Lower lobe of right lung (tissue), 2 donors: ENCODE results near the gene PLD5. TPM values are rescaled to one million over a fixed set of nuclear protein-coding genes. Genes with fewer than 3 reads are reported as not detected.
"Not testable (repeated sequence)": the region's sequence is repeated elsewhere in the genome, so short reads cannot be mapped to it uniquely, and the experiment has no call there.

ENCODE experiments used
- ATAC-seq, 2 donors: fragments of 200-7000 bp; cut with Tn5 transposase; one replicate each; pipeline ENCODE4 v1.9.1; 2020 to 2022; ENCODE audit warnings: mild to moderate bottlenecking in 2 of 2, moderate library complexity in 2 of 2
- DNase-seq: peaks from one replicate; pipeline ENCODE4 v3.0.0-alpha.2; 2020
- H3K27ac ChIP-seq: fragments of 200-600 bp; one replicate; pipeline ENCODE4 v1.8.0; 2022
- H3K27me3 ChIP-seq: fragments of 200-600 bp; one replicate; pipeline ENCODE4 v1.8.0; 2022; ENCODE audit warnings: low read depth
- H3K36me3 ChIP-seq: fragments of 200-600 bp; one replicate; pipeline ENCODE4 v1.8.0; 2022; ENCODE audit warnings: mild to moderate bottlenecking
- H3K4me1 ChIP-seq: fragments of 200-600 bp; one replicate; pipeline ENCODE4 v1.8.0; 2022
- H3K4me3 ChIP-seq: fragments of 200-600 bp; one replicate; pipeline ENCODE4 v1.8.0; 2022; ENCODE audit warnings: mild to moderate bottlenecking
- H3K9me3 ChIP-seq: fragments of 200-600 bp; one replicate; pipeline ENCODE4 v1.8.0; 2022
- intact Hi-C: fragments of 100-400 bp; cut with DNase I; formaldehyde crosslinking; loops from one replicate; pipeline ENCODE4 v1.11.0; 2022
- total RNA-seq: library from RNA; stranded (reverse); fragmentation: NEBNext Ultra II Directional; extraction: Animal tissue kit (Norgen Biotek cat#: 25700); gene quantifications from one replicate; pipeline ENCODE4 v1.2.1, GENCODE V29; 2021
- TF ChIP-seq, protein P1 (sequence below): fragments of 200-600 bp; IDR thresholded peaks from one replicate; pipeline ENCODE4 v1.8.0; 2022; ENCODE audit warnings: antibody characterized with exemption, mild to moderate bottlenecking
- donor health status: DM: no; HTN: yes; CAD: no; lungs with severe emphysema.

PLD5 gene
- total RNA-seq, 1 donor from 2014 or later, result 0.21 TPM

DNA sequence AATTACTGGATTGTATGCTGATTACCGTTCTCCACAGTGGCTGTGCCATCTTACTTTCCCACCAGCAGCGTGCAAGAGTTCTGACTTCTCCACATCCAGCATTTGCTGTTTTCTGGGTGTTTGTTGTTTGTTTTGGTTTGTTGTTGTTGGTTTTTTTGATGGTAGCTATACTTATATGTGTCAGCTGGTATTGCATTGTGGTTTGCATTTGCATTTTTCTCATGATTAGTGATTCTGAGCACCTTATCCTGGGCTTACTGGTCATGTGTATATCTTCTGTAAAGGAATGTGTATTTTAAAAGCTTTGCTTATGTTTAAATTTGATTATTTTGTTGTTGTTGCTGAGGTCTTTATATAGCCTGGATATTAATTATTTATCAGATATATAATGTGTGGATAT, 458.7 kb downstream of the PLD5 start:
- DNase-seq, result no peak
- Histone ChIP-seq H3K27me3 (no peaks in the 10 kb centered on the region), H3K36me3 (no peaks in the 10 kb centered on the region), H3K27ac (no peak overlapping the region), H3K9me3 (no peaks in the 10 kb centered on the region), H3K4me3 (no peak overlapping the region), H3K4me1 (no peaks in the 10 kb centered on the region)
- intact Hi-C loops, result no loop called here
- TF ChIP-seq, protein P1, sequence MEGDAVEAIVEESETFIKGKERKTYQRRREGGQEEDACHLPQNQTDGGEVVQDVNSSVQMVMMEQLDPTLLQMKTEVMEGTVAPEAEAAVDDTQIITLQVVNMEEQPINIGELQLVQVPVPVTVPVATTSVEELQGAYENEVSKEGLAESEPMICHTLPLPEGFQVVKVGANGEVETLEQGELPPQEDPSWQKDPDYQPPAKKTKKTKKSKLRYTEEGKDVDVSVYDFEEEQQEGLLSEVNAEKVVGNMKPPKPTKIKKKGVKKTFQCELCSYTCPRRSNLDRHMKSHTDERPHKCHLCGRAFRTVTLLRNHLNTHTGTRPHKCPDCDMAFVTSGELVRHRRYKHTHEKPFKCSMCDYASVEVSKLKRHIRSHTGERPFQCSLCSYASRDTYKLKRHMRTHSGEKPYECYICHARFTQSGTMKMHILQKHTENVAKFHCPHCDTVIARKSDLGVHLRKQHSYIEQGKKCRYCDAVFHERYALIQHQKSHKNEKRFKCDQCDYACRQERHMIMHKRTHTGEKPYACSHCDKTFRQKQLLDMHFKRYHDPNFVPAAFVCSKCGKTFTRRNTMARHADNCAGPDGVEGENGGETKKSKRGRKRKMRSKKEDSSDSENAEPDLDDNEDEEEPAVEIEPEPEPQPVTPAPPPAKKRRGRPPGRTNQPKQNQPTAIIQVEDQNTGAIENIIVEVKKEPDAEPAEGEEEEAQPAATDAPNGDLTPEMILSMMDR, result no peak
- no peak for ATAC-seq

DNA sequence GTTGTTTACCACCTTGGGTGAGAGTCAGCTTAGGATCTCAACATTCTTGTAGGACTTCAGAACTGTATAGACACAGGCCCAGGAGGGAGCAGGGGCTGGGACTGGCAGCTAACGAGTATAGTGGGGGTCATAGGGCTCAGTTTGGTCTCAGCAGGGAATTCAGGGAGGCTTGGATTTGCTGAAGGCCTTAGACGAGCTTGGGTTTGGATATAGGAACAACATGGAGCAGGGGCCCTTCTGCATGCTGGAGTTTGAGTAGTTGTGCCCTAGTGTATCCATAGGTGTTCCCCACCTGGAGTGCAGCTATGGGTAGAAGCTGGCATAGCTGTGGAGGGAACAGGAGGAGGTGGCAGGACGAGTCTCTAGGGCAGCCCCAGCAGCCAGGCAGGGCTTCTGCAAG, 462.2 kb downstream of the PLD5 start:
- Histone ChIP-seq H3K27ac (no peak overlapping the region), H3K36me3 (no peaks in the 10 kb centered on the region), H3K4me3 (no peak overlapping the region), H3K27me3 (no peaks in the 10 kb centered on the region), H3K4me1 (no peaks in the 10 kb centered on the region), H3K9me3 (no peaks in the 10 kb centered on the region)
- no peak for ATAC-seq
- DNase-seq, result no peak
- TF ChIP-seq, protein P1, result no peak
- intact Hi-C loops, result no loop called here

DNA sequence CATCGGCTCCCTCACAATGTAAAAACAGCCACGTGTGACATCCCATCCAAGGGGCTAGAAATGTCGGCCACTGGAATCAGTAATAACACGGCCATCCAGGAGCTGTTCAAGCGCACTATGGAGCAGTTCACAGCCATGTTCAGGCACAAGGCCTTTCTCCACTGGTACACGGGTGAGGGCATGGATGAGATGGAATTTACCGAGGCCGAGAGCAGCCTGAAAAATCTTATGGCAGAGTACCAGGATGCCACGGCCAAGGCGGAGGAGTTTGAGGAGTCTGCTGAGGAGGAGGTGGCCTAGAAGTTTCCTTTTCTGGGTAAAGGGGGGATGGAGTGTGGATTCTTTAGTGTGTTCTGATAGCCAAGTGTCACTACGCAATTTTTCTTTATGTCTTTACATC, 464.5 kb downstream of the PLD5 start:
- ATAC-seq (no peak), DNase-seq (no peak)
- no peaks in the 10 kb centered on the region for H3K27me3 ChIP-seq
- no peaks in the 10 kb centered on the region for H3K9me3 ChIP-seq
- TF ChIP-seq, protein P1, result no peak
- no peak overlapping the region for H3K4me3 ChIP-seq
- H3K27ac ChIP-seq, result no peak overlapping the region
- no peaks in the 10 kb centered on the region for H3K36me3 ChIP-seq
- H3K4me1 ChIP-seq, result no peaks in the 10 kb centered on the region
- intact Hi-C loops, result no loop called here

DNA sequence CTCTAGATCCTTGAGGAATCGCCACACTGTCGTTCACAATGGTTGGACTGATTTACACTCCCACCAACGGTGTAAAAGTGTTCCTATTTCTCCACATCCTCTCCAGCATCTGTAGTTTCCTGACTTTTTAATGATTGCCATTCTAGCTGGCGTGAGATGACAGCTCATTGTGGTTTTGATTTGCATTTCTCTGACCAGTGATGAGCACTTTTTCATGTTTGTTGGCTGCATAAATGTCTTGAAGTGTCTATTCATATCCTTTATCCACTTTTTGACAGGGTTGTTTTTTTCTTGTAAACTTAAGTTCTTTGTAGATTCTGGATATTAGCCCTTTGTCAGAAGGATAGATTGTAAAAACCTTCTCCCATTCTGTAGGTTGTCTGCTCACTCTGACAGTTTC, 465.9 kb downstream of the PLD5 start:
- DNase-seq, H3K36me3 ChIP-seq, H3K4me3 ChIP-seq, H3K27me3 ChIP-seq, intact Hi-C loops, H3K4me1 ChIP-seq, H3K9me3 ChIP-seq, ATAC-seq, H3K27ac ChIP-seq: not testable (repeated sequence)

DNA sequence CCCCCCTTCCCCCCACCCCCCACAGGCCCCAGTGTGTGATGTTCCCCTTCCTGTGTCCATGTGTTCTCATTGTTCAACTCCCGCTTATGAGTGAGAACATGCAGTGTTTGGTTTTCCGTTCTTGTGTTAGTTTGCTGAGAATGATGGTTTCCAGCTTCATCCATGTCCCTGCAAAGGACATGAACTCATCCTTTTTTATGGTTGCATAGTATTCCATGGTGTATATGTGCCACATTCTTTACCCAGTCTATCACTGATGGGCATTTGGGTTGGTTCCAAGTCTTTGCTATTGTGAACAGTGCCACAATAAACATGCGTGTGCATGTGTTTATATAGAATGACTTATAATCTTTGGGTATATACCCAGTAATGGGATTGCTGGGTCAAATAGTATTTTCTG, 466.3 kb downstream of the PLD5 start:
- H3K4me3 ChIP-seq, intact Hi-C loops, H3K27me3 ChIP-seq, DNase-seq, ATAC-seq, H3K4me1 ChIP-seq, H3K36me3 ChIP-seq, H3K9me3 ChIP-seq, H3K27ac ChIP-seq: not testable (repeated sequence)

DNA sequence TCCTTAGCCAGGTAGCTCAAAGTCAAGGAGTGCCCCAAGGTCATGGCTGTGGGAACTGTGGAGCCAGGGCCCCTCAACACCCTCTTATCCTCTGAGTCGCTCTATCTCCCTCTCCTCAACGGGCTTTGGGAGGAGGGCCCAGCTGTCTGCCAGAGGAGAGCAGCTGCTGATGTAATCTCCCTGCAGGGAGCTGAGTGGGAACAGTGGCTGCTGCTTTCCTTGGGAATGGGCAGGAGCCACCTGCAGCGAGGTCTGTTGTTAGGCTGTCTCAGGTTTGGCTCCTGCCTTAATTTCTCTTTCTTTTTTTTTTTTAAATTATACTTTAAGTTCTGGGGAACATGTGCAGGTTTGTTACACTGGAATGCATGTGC, 466.8 kb downstream of the PLD5 start:
- no peaks in the 10 kb centered on the region for H3K4me1 ChIP-seq
- H3K36me3 ChIP-seq, result no peaks in the 10 kb centered on the region
- intact Hi-C loops, result no loop called here
- no peak for DNase-seq
- no peak for ATAC-seq
- H3K4me3 ChIP-seq, result no peak overlapping the region
- no peaks in the 10 kb centered on the region for H3K27me3 ChIP-seq
- H3K9me3 ChIP-seq, result no peaks in the 10 kb centered on the region
- TF ChIP-seq, protein P1, result no peak
- no peak overlapping the region for H3K27ac ChIP-seq
